SK-N-SH (cell line): Measurements from ENCODE around the gene AFAP1L2. TPM values are rescaled to one million over a fixed set of nuclear protein-coding genes. Genes with fewer than 3 reads are reported as not detected.

Source experiments
- CTCF ChIA-PET: fragments of 300-600, 350-600 bp; formaldehyde crosslinking; extraction: SDS; loops from one replicate; lab custom pipeline; 2021; lab: Yijun Ruan, JAX
- POLR2A ChIA-PET: fragments of 350-600 bp; sonication (Branson Sonifier 250); formaldehyde crosslinking; extraction: SDS; loops from one replicate; lab custom pipeline; 2020; ENCODE audit warnings: antibody characterized with exemption, inconsistent platforms; lab: Yijun Ruan, JAX
- DNase-seq: peaks from one replicate; pipeline ENCODE4 v3.0.0; 2012
- H2AFZ ChIP-seq: fragments of 200-600 bp; sonication (generic); 2 replicates; pipeline ENCODE4 v1.8.1; 2016; ENCODE audit warnings: antibody characterized with exemption, mild to moderate bottlenecking, low read depth
- H3F3A ChIP-seq: fragments of 200-600 bp; sonication (generic); replicated peaks from 2 replicates; pipeline ENCODE3; 2016; ENCODE audit warnings: antibody characterized with exemption, mild to moderate bottlenecking; ENCODE audit not compliant: insufficient read depth
- H3K27ac ChIP-seq, 2 experiments: fragments of 200-500 bp in 1 of 2; fragments of 200-600 bp in 1 of 2; sonication (Bioruptor generic) in 1 of 2; sonication (generic), shearing (Covaris generic) in 1 of 2; 2 replicates each; pipeline versions ENCODE4 v1.5.1 to v1.6.1; 2014 to 2016; ENCODE audit warnings: low read depth in 2 of 2, inconsistent platforms in 1 of 2, low read length in 1 of 2, mild to moderate bottlenecking in 1 of 2, mixed read lengths in 1 of 2
- H3K27me3 ChIP-seq: fragments of 200-600 bp; sonication (generic), shearing (Covaris generic); 2 replicates; pipeline ENCODE4 v1.6.1; 2016; ENCODE audit warnings: mixed run types; ENCODE audit not compliant: insufficient read depth
- H3K36me3 ChIP-seq, 2 experiments: fragments of 200-500 bp in 1 of 2; fragments of 200-600 bp in 1 of 2; sonication (Bioruptor generic) in 1 of 2; sonication (generic) in 1 of 2; replicated peaks in 1 of 2; 2 replicates each; pipeline versions ENCODE3 to v1.5.1; 2014 to 2016; ENCODE audit warnings: low read length in 1 of 2, mild to moderate bottlenecking in 1 of 2; ENCODE audit not compliant: insufficient read depth in 2 of 2, control insufficient read depth in 1 of 2
- H3K4me1 ChIP-seq, 2 experiments: fragments of 200-500 bp in 1 of 2; fragments of 200-600 bp in 1 of 2; sonication (Bioruptor generic) in 1 of 2; sonication (generic), shearing (Covaris generic) in 1 of 2; 2 replicates each; pipeline versions ENCODE4 v1.5.1 to v1.6.1; 2014 to 2016; ENCODE audit warnings: low read depth in 1 of 2, low read length in 1 of 2, mixed run types in 1 of 2; ENCODE audit not compliant: insufficient read depth in 2 of 2, control insufficient read depth in 1 of 2
- H3K4me2 ChIP-seq: fragments of 200-600 bp; sonication (generic), shearing (Covaris generic); 2 replicates; pipeline ENCODE4 v1.6.1; 2017; ENCODE audit warnings: mixed run types
- H3K4me3 ChIP-seq, 2 experiments: fragments of 200-500 bp in 1 of 2; fragments of 200-600 bp in 1 of 2; sonication (Bioruptor generic) in 1 of 2; sonication (generic), shearing (Covaris generic) in 1 of 2; 2 replicates each; pipeline versions ENCODE4 v1.5.1 to v1.8.1; 2014 to 2016; ENCODE audit warnings: low read depth in 2 of 2, inconsistent platforms in 1 of 2, low read length in 1 of 2, mild to moderate bottlenecking in 1 of 2, mixed read lengths in 1 of 2, moderate library complexity in 1 of 2
- H3K79me2 ChIP-seq: fragments of 200-600 bp; sonication (generic); 2 replicates; pipeline ENCODE4 v1.8.1; 2017; ENCODE audit warnings: mild to moderate bottlenecking; ENCODE audit not compliant: insufficient read depth
- H3K9ac ChIP-seq: fragments of 200-600 bp; sonication (generic); 2 replicates; pipeline ENCODE4 v1.6.1; 2017; ENCODE audit warnings: mixed run types
- H3K9me2 ChIP-seq: fragments of 200-600 bp; sonication (generic); 2 replicates; pipeline ENCODE4 v1.6.1; 2017; ENCODE audit warnings: mixed run types
- H3K9me3 ChIP-seq: fragments of 200-600 bp; sonication (generic); 2 replicates; pipeline ENCODE4 v1.6.1; 2017; ENCODE audit warnings: mixed run types, mild to moderate bottlenecking, moderate library complexity
- H4K20me1 ChIP-seq: fragments of 200-600 bp; sonication (generic); 2 replicates; pipeline ENCODE4 v1.6.1; 2017; ENCODE audit warnings: mild to moderate bottlenecking, mixed run types; ENCODE audit not compliant: insufficient read depth
- CHD2 ChIP-seq: fragments of 150-350 bp; IDR thresholded peaks from 2 replicates; pipeline ENCODE4 v1.6.1; 2018; ENCODE audit warnings: low read length; ENCODE audit not compliant: partially characterized antibody
- CTCF ChIP-seq: fragments of 200-600 bp; sonication (generic); IDR thresholded peaks from 2 replicates; pipeline ENCODE4 v1.6.1; 2017; ENCODE audit warnings: antibody characterized with exemption, mild to moderate bottlenecking, moderate library complexity
- ELF1 ChIP-seq: IDR thresholded peaks from 2 replicates; pipeline ENCODE4 v1.4.0; 2012
- FOXJ3 ChIP-seq: sonication (generic); formaldehyde crosslinking; IDR thresholded peaks from 2 replicates; pipeline ENCODE4 v1.5.1; 2020; ENCODE audit warnings: mild to moderate bottlenecking, missing genetic modification reagents
- GABPA ChIP-seq: IDR thresholded peaks from 2 replicates; pipeline ENCODE4 v1.4.0; 2012; ENCODE audit warnings: low read depth, mild to moderate bottlenecking
- IRF3 ChIP-seq: fragments of 150-350 bp; IDR thresholded peaks from 2 replicates; pipeline ENCODE4 v1.6.1; 2016; ENCODE audit warnings: mild to moderate bottlenecking, low read depth, low read length
- RCOR1 ChIP-seq: fragments of 150-350 bp; IDR thresholded peaks from 2 replicates; pipeline ENCODE4 v1.6.1; 2017; ENCODE audit warnings: antibody characterized with exemption, low read length
- RFX5 ChIP-seq: IDR thresholded peaks from 2 replicates; pipeline ENCODE4 v1.6.1; 2012; ENCODE audit warnings: mild to moderate bottlenecking, improper control_type of control experiment, low read length
- RXRA ChIP-seq: IDR thresholded peaks from 2 replicates; pipeline ENCODE4 v1.4.0; 2012; ENCODE audit warnings: low read depth, mild to moderate bottlenecking, borderline replicate concordance
- SIN3A ChIP-seq: IDR thresholded peaks from 2 replicates; pipeline ENCODE4 v1.6.1; 2012; ENCODE audit warnings: low read depth, mild to moderate bottlenecking, low read length, moderate library complexity, borderline replicate concordance
- TCF12 ChIP-seq: IDR thresholded peaks from 2 replicates; pipeline ENCODE4 v1.4.0; 2012
- USF1 ChIP-seq: IDR thresholded peaks from 2 replicates; pipeline ENCODE4 v1.4.0; 2012; ENCODE audit warnings: low read depth, borderline replicate concordance
- USF2 ChIP-seq: fragments of 150-350 bp; IDR thresholded peaks from 2 replicates; pipeline ENCODE4 v1.6.1; 2017; ENCODE audit warnings: antibody characterized with exemption, low read length, low read depth, borderline replicate concordance
- ZBTB33 ChIP-seq: IDR thresholded peaks from 2 replicates; pipeline ENCODE4 v1.4.0; 2012; ENCODE audit warnings: low read depth, borderline replicate concordance
- WGBS: methylation state at CpG from one replicate; pipeline ENCODE4 v1.1.6; 2017; ENCODE audit warnings: low lambda C conversion rate; 5-methylcytosine and 5-hydroxymethylcytosine counted together
- polyA plus RNA-seq, 3 experiments: library from polyadenylated mRNA; depleted of rRNA; stranded (reverse); fragments of >200 nt; gene quantifications; 2 replicates each; pipeline ENCODE4 v1.2.3, GENCODE V29; 2012

The AFAP1L2 gene
- polyA plus RNA-seq, 1 of the 3 experiments (the other 2 are of a cell fraction), result 0.54 TPM

GRCh38 chr10:114305521-114305925, 98.8 kb downstream of the AFAP1L2 start:
- no peak overlapping the region for H3K9ac ChIP-seq
- H3K36me3 ChIP-seq, result no peaks in the 10 kb centered on the region
- CTCF ChIA-PET, result interaction anchor here (0.5 to 4.2 kb wide), 10 partner anchors 17 to 244 kb away, joined by 3 to 87 read pairs (median 18); no protein-coding TSS in a partner anchor
- no peak overlapping the region for H2AFZ ChIP-seq
- no peaks in the 10 kb centered on the region for H3K9me3 ChIP-seq
- H3K27me3 ChIP-seq, result no peaks in the 10 kb centered on the region
- no peak for TF ChIP-seq USF2
- TF ChIP-seq RCOR1, result no peak
- no peak for TF ChIP-seq RFX5
- TF ChIP-seq TCF12, result no peak
- no peak for TF ChIP-seq SIN3A
- no peak for TF ChIP-seq USF1
- no peak for TF ChIP-seq GABPA
- TF ChIP-seq ZBTB33, result no peak
- TF ChIP-seq, all 33 proteins: peak for 0
- Histone ChIP-seq H4K20me1 (no peaks in the 10 kb centered on the region), H3K4me3 (peak overlapping the region in 1 of 2 experiments; percentile 65; a peak in 2 of 4 replicates), H3F3A (no peaks in the 10 kb centered on the region), H3K9me2 (no peaks in the 10 kb centered on the region), H3K79me2 (no peaks in the 10 kb centered on the region), H3K27ac (no peak overlapping the region), H3K4me2 (peak overlapping the region; percentile 89; the same call in 1 of the 2 replicates), H3K4me1 (peaks cover 0 to 15% of the 10 kb centered on the region in 2 experiments; a peak in 1 of 4 replicates)
- WGBS, result 57% methylated on average over 18 of the region's 18 CpGs
- POLR2A ChIA-PET, result no interaction called here
- no peak for DNase-seq

- Histone ChIP-seq H3K9ac (no peak overlapping the region), H3K79me2 (no peaks in the 10 kb centered on the region), H4K20me1 (no peaks in the 10 kb centered on the region), H3K27me3 (no peaks in the 10 kb centered on the region), H2AFZ (peak overlapping the region; percentile 65), H3K9me3 (no peaks in the 10 kb centered on the region), H3K9me2 (no peaks in the 10 kb centered on the region), H3K4me2 (peak overlapping the region; percentile 89), H3K4me3 (peak overlapping the region; percentile 65 to 74), H3F3A (no peaks in the 10 kb centered on the region), H3K36me3 (no peaks in the 10 kb centered on the region), H3K27ac (peak overlapping the region; percentile 38 to 60; a peak in 3 of 4 replicates), H3K4me1 (peaks cover 0 to 11% of the 10 kb centered on the region in 2 experiments; a peak in 1 of 4 replicates)
- DNase-seq, result peak; percentile 90
- ChIA-PET CTCF (interaction anchor here (0.5 to 4.2 kb wide), 85 partner anchors 8 to 825 kb away, joined by 3 to 87 read pairs (median 7); partner anchors contain the start of genes AFAP1L2, CCDC186 and FHIP2A), POLR2A (interaction anchor here (1.3 to 1.7 kb wide), 2 partner anchors 62 to 137 kb away, joined by 3 to 4 read pairs; no protein-coding TSS in a partner anchor)
- 20% methylated on average over 38 of the region's 41 CpGs for WGBS
- TF ChIP-seq ZBTB33, result no peak
- no peak for TF ChIP-seq ELF1
- no peak for TF ChIP-seq FOXJ3 (CRISPR knock-in tag)
- peak; percentile 60 for TF ChIP-seq CTCF
- TF ChIP-seq RFX5, result no peak
- TF ChIP-seq CHD2, result no peak
- no peak for TF ChIP-seq TCF12
- TF ChIP-seq IRF3, result no peak
- no peak for TF ChIP-seq RXRA
Measured at GRCh38 chr10:114304571-114305421, 99.5 kb downstream of the AFAP1L2 start.
